Kidney (tissue), 14 donors: ENCODE measurements around the gene RREB1. TPM values are rescaled to one million over a fixed set of nuclear protein-coding genes. Genes with fewer than 3 reads are reported as not detected.

ENCODE experiments used
- DNase-seq, 5 donors: peaks; one replicate each; pipeline ENCODE4 v3.0.0-alpha.2; 2013 to 2020
- FAIRE-seq: peaks from 2 replicates; lab custom pipeline; 2012; peaks lifted over from hg19 to GRCh38; lab: Jason Lieb, UNC
- H3K27ac ChIP-seq, 2 donors: one replicate each; pipeline ENCODE4 v1.7.0; 2013; ENCODE audit warnings: low read depth in 2 of 2, low read length in 2 of 2, inconsistent platforms in 1 of 2
- H3K27me3 ChIP-seq: one replicate; pipeline ENCODE4 v1.7.1; 2013; ENCODE audit warnings: low read length, inconsistent platforms; ENCODE audit not compliant: control insufficient read depth, insufficient read depth
- H3K36me3 ChIP-seq, 3 donors: one replicate each; pipeline versions ENCODE4 v1.7.0 to v1.7.1; 2013; ENCODE audit warnings: low read length in 3 of 3, control low read depth in 1 of 3, inconsistent platforms in 1 of 3; ENCODE audit not compliant: insufficient read depth in 3 of 3, control insufficient read depth in 2 of 3
- H3K4me1 ChIP-seq, 3 donors: one replicate each; pipeline versions ENCODE4 v1.7.0 to v1.7.1; 2013; ENCODE audit warnings: low read length in 3 of 3, inconsistent platforms in 1 of 3, low read depth in 1 of 3; ENCODE audit not compliant: control insufficient read depth in 2 of 3, insufficient read depth in 2 of 3
- H3K4me3 ChIP-seq, 3 donors: one replicate each; pipeline versions ENCODE4 v1.7.0 to v1.8.1; 2013; ENCODE audit warnings: low read length in 3 of 3, control low read depth in 1 of 3, inconsistent platforms in 1 of 3
- H3K9ac ChIP-seq, 3 donors: one replicate each; pipeline versions ENCODE4 v1.7.0 to v1.7.1; 2013; ENCODE audit warnings: low read length in 3 of 3, control low read depth in 1 of 3, inconsistent platforms in 1 of 3
- H3K9me3 ChIP-seq, 3 donors: one replicate each; pipeline versions ENCODE4 v1.7.0 to v1.7.1; 2013; ENCODE audit warnings: low read length in 3 of 3, control low read depth in 1 of 3, inconsistent platforms in 1 of 3; ENCODE audit not compliant: control insufficient read depth in 2 of 3, insufficient read depth in 1 of 3
- CTCF ChIP-seq: IDR thresholded peaks from 3 replicates; pipeline ENCODE4 v1.5.1; 2012; ENCODE audit warnings: mild to moderate bottlenecking, moderate library complexity, borderline replicate concordance; ENCODE audit not compliant: insufficient read depth; ENCODE audit errors: extremely low read depth
- intact Hi-C: fragments of 100-400 bp; cut with DNase I; formaldehyde crosslinking; loops from one replicate; pipeline ENCODE4 v1.11.1; 2022
- polyA plus RNA-seq: library from polyadenylated mRNA; stranded (reverse); fragments of 350-450 nt; fragmentation: Illumina TruSeq; extraction: RNeasy Lipid Tissue Mini Kit (QIAGEN cat#74804); gene quantifications from one replicate; pipeline ENCODE4 v1.2.3, GENCODE V29; 2014; ENCODE audit warnings: low read depth, low replicate concordance; ENCODE audit not compliant: insufficient read depth
- total RNA-seq: library from RNA; stranded (reverse); fragmentation: NEBNext Ultra II Directional; extraction: Animal tissue kit (Norgen Biotek cat#: 25700); gene quantifications from one replicate; pipeline ENCODE4 v1.2.1, GENCODE V29; 2021
- donor health status: control.
- donor health status: control.
- donor health status: control.
- donor health status: control.
- donor health status: control.
- donor health status: DM: yes; HTN: yes; CAD: no.
- donor health status: Normal renal cell carcinoma (clear cell type).

Gene RREB1
- total and polyA plus RNA-seq, 2 donors from 2014 or later: 5.9 to 56.5 TPM

DNA sequence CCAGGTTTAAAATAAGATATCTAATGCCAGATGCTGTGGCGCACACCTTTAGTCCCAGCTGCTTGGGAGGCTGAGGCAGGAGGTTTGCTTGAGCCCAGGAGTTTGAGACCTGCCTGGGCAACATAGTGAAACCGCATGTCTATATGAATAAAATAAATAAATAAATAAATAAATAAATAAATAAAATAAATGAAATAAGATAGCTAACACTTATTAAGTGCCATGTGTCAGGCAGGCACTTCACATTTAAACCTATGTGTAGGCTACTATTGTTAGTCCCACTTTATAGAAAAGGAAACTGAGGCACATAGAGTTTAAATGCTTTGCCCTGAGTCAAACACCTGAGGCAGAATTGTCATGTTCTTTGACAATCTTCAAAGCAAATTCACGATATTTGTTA lies 32.9 kb upstream of the RREB1 start:
- no peak for TF ChIP-seq CTCF
- no peak overlapping the region for H3K9ac ChIP-seq
- H3K9me3 ChIP-seq: no peaks in the 10 kb centered on the region
- FAIRE-seq: no peak
- H3K36me3 ChIP-seq: no peaks in the 10 kb centered on the region
- H3K4me1 ChIP-seq: no peaks in the 10 kb centered on the region
- H3K27ac ChIP-seq: no peak overlapping the region
- intact Hi-C loops: no loop called here
- H3K4me3 ChIP-seq: no peak overlapping the region
- no peaks in the 10 kb centered on the region for H3K27me3 ChIP-seq
- DNase-seq: no peak

- no peak for DNase-seq
- no peak for FAIRE-seq
- H3K27me3 ChIP-seq: no peaks in the 10 kb centered on the region
- no peak overlapping the region for H3K27ac ChIP-seq
- H3K4me1 ChIP-seq: no peaks in the 10 kb centered on the region
- no peak overlapping the region for H3K4me3 ChIP-seq
- H3K9me3 ChIP-seq: no peaks in the 10 kb centered on the region
- no peak for TF ChIP-seq CTCF
- intact Hi-C loops: no loop called here
- H3K36me3 ChIP-seq: no peaks in the 10 kb centered on the region
- H3K9ac ChIP-seq: no peak overlapping the region
Observed at GRCh38 chr6:7075341-7076000, 32.3 kb upstream of the RREB1 start.

GRCh38 chr6:7077856-7078255 lies 29.9 kb upstream of the RREB1 start:
- H3K36me3 ChIP-seq: no peaks in the 10 kb centered on the region
- FAIRE-seq: no peak

More at GRCh38 chr6:7077856-7078255, 29.9 kb upstream of the RREB1 start:
- Histone ChIP-seq H3K9me3 (no peaks in the 10 kb centered on the region), H3K27ac (no peak overlapping the region), H3K4me1 (no peaks in the 10 kb centered on the region), H3K9ac (no peak overlapping the region), H3K27me3 (no peaks in the 10 kb centered on the region), H3K4me3 (no peak overlapping the region)
- TF ChIP-seq CTCF: no peak
- intact Hi-C loops: no loop called here
- DNase-seq: no peak
